NCI-H2171 (cell line): ENCODE results near the gene SELE.

Source experiments
- DNase-seq: peaks from one replicate; lab custom pipeline; 2025; lab: John Stamatoyannopoulos, UW

SELE gene

GRCh38 chr1:169733924-169734323, at the start of gene SELE:
Gene SELE (minus strand): TSS chr1:169734079. CDS start chr1:169733612, 467 bp downstream.
- no peak for DNase-seq

GRCh38 chr1:169782596-169782995, 48.7 kb upstream of the SELE start:
- no peak for DNase-seq

- DNase-seq = no peak
Observed at GRCh38 chr1:169779970-169780369, 46.1 kb upstream of the SELE start.

GRCh38 chr1:169779150-169779549, 45.3 kb upstream of the SELE start:
- no peak for DNase-seq

GRCh38 chr1:169776440-169776839, 42.6 kb upstream of the SELE start:
- no peak for DNase-seq

GRCh38 chr1:169768161-169768560, 34.3 kb upstream of the SELE start:
- DNase-seq = no peak

- DNase-seq = no peak
Observed at GRCh38 chr1:169765580-169766331, 31.9 kb upstream of the SELE start.

GRCh38 chr1:169764919-169765318, 31.0 kb upstream of the SELE start:
- DNase-seq = no peak

GRCh38 chr1:169762699-169763098, 28.8 kb upstream of the SELE start:
- DNase-seq = no peak

GRCh38 chr1:169759038-169759437, 25.2 kb upstream of the SELE start:
- no peak for DNase-seq

DNA sequence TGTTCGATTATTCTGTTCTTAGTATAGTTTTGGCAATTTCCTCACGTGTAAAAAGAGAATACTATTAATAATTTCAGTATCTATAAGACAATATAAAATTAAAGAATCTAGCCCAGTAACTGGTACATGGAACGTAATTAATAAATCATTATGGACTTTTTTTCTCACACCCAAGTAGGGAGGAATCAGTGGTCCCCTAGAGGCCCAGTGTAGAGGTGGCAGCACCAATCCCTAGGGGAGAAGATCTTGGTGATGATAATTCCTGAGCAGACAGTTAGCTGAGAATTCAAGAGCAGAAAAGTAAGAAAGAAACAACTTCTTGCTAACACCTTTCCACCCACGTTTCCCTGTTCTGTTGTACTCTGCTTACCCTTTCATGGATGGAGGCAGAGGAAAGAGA, 19.7 kb upstream of the SELE start:
- no peak for DNase-seq

DNA sequence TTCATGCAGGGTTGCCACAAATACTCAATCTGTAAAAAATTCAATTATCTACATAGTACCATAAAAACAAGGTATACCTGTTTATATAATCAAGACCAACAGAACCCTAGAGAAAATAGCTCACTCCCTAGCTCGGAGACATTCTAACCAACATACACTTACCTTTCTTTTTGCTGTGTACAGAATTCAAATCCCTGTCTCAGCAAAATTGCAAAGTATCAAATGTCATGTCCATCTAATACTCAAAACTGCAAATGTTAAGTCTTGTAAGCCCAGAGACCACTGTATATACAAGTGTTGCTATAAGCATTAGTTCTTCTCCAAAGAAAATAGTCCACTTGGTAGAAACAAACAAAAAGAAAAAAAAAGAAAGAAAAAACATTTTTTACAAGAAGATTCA, 16.2 kb upstream of the SELE start:
- DNase-seq = no peak

- no peak for DNase-seq
Observed at GRCh38 chr1:169746550-169746949, 12.7 kb upstream of the SELE start.

- DNase-seq = no peak
Observed at GRCh38 chr1:169745015-169745861, 11.4 kb upstream of the SELE start.

DNA sequence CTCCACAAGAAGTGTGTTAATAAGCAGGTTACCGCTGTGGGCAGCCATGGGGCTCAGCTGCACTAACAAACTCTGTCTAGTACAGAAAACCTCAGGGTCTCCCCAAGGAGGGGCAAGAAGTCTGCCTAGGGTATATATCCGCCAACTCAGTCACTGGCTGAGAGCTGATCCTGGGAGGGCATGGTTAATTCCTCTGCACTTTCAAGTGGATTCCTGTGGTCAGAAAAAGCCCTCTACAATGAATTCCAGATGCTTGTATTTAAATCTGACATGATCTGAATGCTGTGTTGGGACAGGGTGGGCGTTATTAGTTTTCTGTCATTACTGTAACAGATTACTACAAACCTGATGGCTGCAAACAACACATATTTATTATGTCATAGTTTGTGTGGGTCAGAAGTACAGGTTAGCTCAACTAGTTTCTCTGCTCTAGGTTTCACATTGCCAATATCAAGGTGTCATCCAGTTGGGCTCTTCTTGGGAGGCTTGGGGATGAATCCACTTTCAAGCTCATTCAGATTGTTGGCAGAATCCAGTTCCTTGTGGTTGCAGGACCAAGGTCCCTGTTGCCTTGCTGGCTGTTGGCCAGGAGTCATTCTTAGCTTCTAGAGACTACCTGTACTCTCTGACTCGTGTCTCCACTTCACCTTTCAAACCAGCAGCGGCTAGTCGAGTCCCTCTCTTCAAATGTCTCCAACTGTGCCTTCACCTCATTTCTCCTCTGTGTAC, 8.0 kb upstream of the SELE start:
- DNase-seq = no peak

- DNase-seq = no peak
Observed at GRCh38 chr1:169739980-169740379, 6.1 kb upstream of the SELE start.

- DNase-seq = no peak
Observed at GRCh38 chr1:169731446-169731845, 2.4 kb downstream of the SELE start.

DNA sequence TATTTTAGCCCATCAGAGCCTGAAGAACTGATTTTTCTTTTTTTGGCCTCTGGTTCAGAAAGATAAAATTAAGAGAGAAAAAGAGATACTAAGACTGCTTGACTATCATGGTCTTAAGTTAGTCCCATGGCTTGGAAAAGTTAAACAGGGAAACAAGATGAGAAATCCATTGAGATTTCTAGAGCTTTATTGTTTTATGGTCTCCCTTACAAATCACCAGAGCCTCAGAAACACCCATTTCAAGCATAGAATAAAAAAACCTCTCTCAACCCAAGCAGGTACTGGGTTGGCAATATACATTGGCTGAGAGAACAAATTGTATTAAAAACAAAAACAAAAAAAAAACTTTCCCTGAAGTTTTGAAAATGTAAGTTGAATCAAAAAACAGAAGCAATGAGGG, 3.9 kb downstream of the SELE start:
- DNase-seq = no peak

DNA sequence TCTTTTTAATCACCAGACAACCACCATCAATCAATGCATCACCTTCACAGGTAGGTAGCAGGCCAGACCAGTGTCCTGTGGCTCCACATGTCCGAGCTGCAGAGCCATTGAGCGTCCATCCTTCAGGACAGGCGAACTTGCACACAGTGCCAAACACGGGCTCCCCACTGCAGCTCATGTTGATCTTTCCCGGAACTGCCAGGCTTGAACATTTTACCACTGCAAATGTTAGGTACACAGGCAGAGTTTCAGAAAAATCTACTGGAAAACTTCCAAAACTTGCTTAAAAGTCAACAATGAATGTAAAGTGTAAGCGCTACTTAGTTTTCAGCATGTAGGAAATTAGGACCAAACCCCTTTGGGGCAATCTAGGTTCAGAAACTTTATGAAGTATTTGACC, 6.6 kb downstream of the SELE start:
- DNase-seq = no peak

GRCh38 chr1:169726851-169727250, 7.0 kb downstream of the SELE start:
- no peak for DNase-seq

GRCh38 chr1:169725930-169726329, 7.9 kb downstream of the SELE start:
- no peak for DNase-seq

GRCh38 chr1:169724168-169724567, 9.7 kb downstream of the SELE start:
- no peak for DNase-seq

- no peak for DNase-seq
Observed at GRCh38 chr1:169723763-169724162, 10.1 kb downstream of the SELE start.
